Breast epithelium (tissue), 4 donors: Measurements from ENCODE around the gene MIP. TPM values are rescaled to one million over a fixed set of nuclear protein-coding genes. Genes with fewer than 3 reads are reported as not detected.

Experiments used
- DNase-seq, 2 donors: peaks; one replicate each; pipeline ENCODE4 v3.0.0-alpha.2; 2019; ENCODE audit warnings: low spot score in 2 of 2
- H3K27ac ChIP-seq, 2 donors: fragments of 200-600 bp; sonication (generic) in 1 of 2; one replicate each; pipeline ENCODE4 v1.5.1; 2016 to 2019; ENCODE audit warnings: mild to moderate bottlenecking in 1 of 2
- H3K27me3 ChIP-seq, 2 donors: fragments of 200-600 bp; sonication (generic) in 1 of 2; one replicate each; pipeline versions ENCODE4 v1.5.1 to v1.6.0; 2017 to 2019; ENCODE audit warnings: control low read depth in 1 of 2, mild to moderate bottlenecking in 1 of 2
- H3K36me3 ChIP-seq: fragments of 200-600 bp; one replicate; pipeline ENCODE4 v1.5.1; 2019
- H3K4me1 ChIP-seq, 2 donors: fragments of 200-600 bp; sonication (generic); one replicate each; pipeline ENCODE4 v1.5.1; 2016 to 2019; ENCODE audit warnings: control low read depth in 1 of 2
- H3K4me3 ChIP-seq, 3 donors: fragments of 200-600 bp; sonication (generic); 1 replicate in 2 of 3; 2 replicates in 1 of 3; pipeline ENCODE4 v1.5.1; 2016 to 2019; ENCODE audit warnings: mild to moderate bottlenecking in 3 of 3, moderate library complexity in 2 of 3
- H3K9me3 ChIP-seq, 2 donors: fragments of 200-600 bp; sonication (generic) in 1 of 2; one replicate each; pipeline ENCODE4 v1.5.1; 2016 to 2019; ENCODE audit warnings: control low read depth in 1 of 2
- CTCF ChIP-seq, 3 donors: fragments of 450-650 bp; IDR thresholded peaks; one replicate each; pipeline ENCODE4 v1.5.1; 2016 to 2017; ENCODE audit warnings: antibody characterized with exemption in 3 of 3, mild to moderate bottlenecking in 3 of 3, moderate library complexity in 3 of 3
- POLR2A ChIP-seq: fragments of 450-650 bp; IDR thresholded peaks from one replicate; pipeline ENCODE4 v1.6.1; 2016; ENCODE audit warnings: antibody characterized with exemption, mild to moderate bottlenecking, moderate library complexity
- POLR2AphosphoS5 ChIP-seq, 3 donors: sonication (generic); formaldehyde crosslinking; IDR thresholded peaks; one replicate each; pipeline ENCODE4 v1.6.1; 2017; ENCODE audit warnings: antibody characterized with exemption in 3 of 3
- intact Hi-C: fragments of 100-400 bp; cut with DNase I; formaldehyde crosslinking; loops from one replicate; pipeline ENCODE4 v1.15.1; 2023; ENCODE audit warnings: low total_unique reads
- total RNA-seq, 3 donors: library from RNA; depleted of rRNA; stranded (reverse); fragments of >200 nt; gene quantifications; one replicate each; pipeline ENCODE4 v1.1.0, GENCODE V29; 2016

The MIP gene
- total RNA-seq, 3 donors from 2014 or later, result not detected

- peak in 1 of 2 donors; percentile 51 for DNase-seq
- intact Hi-C loops, result loop anchor here (2.0 kb wide), 1 partner anchor 350 kb away; the partner anchor contains the start of gene ZC3H10
- H3K27ac ChIP-seq, result peak overlapping the region; percentile 90 to 92
- no peaks in the 10 kb centered on the region for H3K36me3 ChIP-seq
- H3K4me1 ChIP-seq, result peaks cover 0 to 6% of the 10 kb centered on the region in 2 donors
- no peaks in the 10 kb centered on the region for H3K9me3 ChIP-seq
- peak overlapping the region; percentile 78 to 84 (median 81) for H3K4me3 ChIP-seq
- no peaks in the 10 kb centered on the region for H3K27me3 ChIP-seq
- no peak for TF ChIP-seq POLR2AphosphoS5 (IDR thresholded peaks at IDR 0.05)
Observed at GRCh38 chr12:56469007-56469930, 14.8 kb upstream of the MIP start.

DNA sequence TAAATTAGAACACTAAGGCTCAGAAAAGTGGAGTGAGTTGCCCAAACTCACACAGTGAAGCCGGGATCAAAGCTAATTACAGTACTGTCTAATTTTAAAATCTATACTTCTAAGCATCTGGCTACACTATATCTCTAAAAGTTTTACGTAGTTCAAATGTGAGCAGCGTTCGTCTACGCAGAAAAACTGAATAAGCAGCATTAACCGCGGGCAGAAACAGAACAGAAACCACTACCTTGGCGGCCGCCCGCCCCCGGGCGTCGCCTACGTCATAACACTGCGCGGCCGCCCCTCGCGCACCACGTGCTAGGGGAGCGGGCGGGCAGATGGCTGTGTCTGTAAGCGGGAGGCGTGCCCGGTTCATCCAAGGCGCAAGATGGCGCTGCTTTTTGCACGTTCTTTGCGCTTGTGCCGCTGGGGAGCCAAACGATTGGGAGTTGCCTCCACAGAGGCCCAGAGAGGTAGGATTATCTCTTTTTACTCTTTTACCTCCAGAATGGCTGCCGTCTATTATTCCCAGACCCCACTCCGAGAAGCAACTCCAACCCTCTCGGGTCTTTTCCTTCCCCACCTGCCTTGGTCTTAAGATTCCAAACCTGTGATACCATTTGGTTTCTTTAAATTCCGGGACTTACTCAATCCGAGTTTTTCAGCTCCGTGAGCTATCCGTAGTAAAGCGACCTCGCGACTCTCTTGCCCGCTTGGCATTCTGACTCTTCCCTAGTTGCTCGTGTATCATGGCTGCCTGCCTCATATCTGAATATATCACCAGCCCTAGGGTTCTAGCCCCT is 14.0 kb upstream of the MIP start, which contains the start of gene SPRYD4:
TSS of gene SPRYD4 (plus strand) at position 363 of the 791 bp plus-strand sequence. CDS start at position 377, 14 bp downstream.
- DNase-seq, result peak; percentile 92 to 93
- Histone ChIP-seq H3K4me3 (peak within 1 kb of the TSS; percentile 78 to 84 (median 81)), H3K9me3 (no peaks in the 10 kb centered on the region), H3K36me3 (no peaks in the 10 kb centered on the region), H3K4me1 (peaks cover 0 to 6% of the 10 kb centered on the region in 2 donors), H3K27me3 (no peaks in the 10 kb centered on the region), H3K27ac (peak within 1 kb of the TSS; percentile 90 to 92)
- intact Hi-C loops, result loop anchor here (2.0 kb wide), 1 partner anchor 350 kb away; the partner anchor contains the start of gene ZC3H10
- peak; percentile 96 for TF ChIP-seq POLR2A
- TF ChIP-seq POLR2AphosphoS5 (IDR thresholded peaks at IDR 0.05), result peak; percentile 97 to 98 (median 98)
- TF ChIP-seq CTCF (IDR thresholded peaks at IDR 0.05), result peak in 2 of 3 donors; percentile 11 to 15

DNA sequence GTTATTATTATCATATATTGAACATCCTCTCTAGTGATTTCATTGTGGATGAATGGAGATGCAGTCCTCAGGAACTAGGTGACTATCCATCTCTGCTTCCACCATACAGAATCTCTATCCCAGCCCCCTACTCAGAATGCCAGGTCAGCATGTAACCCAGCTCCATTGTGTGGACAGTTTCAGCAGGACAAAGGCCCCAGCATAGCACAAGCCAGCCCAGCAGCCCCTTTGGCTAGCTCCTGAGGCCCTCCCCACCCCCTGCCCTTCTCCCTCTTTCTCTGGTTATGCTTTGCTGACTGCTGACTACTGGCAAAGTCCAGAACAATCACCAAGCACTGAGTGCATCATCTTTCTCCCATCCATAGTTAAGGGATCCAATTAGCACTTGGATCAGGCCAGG is 8.1 kb upstream of the MIP start:
- no peaks in the 10 kb centered on the region for H3K4me1 ChIP-seq
- intact Hi-C loops, result no loop called here
- H3K27ac ChIP-seq, result no peak overlapping the region
- DNase-seq, result no peak
- H3K27me3 ChIP-seq, result no peaks in the 10 kb centered on the region
- no peaks in the 10 kb centered on the region for H3K36me3 ChIP-seq
- TF ChIP-seq CTCF (IDR thresholded peaks at IDR 0.05), result no peak
- H3K9me3 ChIP-seq, result no peaks in the 10 kb centered on the region
- H3K4me3 ChIP-seq, result no peak overlapping the region

DNA sequence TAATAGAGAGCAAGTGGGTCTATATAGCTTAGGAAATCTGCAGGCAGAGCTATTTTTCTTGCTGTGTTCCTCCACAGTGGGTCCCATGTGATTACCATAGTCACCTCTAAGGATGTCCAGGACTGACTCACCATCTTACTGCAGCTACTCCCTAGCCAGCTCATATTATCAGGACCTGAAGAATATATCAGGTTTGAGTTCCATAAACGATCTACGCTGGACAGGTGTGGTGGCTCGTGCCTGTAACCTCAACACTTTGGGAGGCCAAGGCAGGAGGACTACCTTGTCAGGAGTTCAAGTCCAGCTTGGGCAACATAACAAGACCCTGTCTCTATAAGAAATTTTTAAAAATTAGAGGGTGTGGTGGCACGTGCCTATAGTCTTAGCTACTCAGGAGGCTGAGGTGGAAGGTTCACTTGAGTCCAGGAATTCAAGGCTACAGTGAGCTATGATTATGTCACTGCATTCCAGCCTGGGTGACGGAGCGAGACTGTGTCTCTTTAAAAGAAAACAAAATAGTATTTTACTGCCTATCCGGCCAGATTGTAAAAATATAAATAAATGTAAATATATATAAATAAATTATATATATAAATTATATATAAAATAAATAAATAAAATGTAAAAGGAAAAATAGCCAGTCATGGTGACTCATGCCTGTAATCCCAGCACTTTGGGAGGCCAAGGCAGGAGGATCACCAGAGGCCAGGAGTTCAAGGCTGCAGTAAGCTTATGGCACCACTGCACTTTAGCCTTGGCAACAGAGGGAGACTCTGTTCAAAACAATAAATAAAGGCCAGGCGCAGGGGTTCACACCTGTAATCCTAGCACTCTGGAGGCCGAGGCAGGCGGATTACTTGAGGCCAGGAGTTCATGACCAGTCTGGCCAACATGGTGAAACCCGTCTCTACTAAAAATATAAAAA is 7.0 kb upstream of the MIP start:
- no peak for DNase-seq
- intact Hi-C loops, result no loop called here
- Histone ChIP-seq H3K27me3 (no peaks in the 10 kb centered on the region), H3K27ac (no peak overlapping the region), H3K36me3 (no peaks in the 10 kb centered on the region), H3K4me3 (no peak overlapping the region), H3K9me3 (no peaks in the 10 kb centered on the region), H3K4me1 (no peaks in the 10 kb centered on the region)
- TF ChIP-seq POLR2A (no peak), POLR2AphosphoS5 (IDR thresholded peaks at IDR 0.05) (no peak), CTCF (IDR thresholded peaks at IDR 0.05) (no peak)

DNA sequence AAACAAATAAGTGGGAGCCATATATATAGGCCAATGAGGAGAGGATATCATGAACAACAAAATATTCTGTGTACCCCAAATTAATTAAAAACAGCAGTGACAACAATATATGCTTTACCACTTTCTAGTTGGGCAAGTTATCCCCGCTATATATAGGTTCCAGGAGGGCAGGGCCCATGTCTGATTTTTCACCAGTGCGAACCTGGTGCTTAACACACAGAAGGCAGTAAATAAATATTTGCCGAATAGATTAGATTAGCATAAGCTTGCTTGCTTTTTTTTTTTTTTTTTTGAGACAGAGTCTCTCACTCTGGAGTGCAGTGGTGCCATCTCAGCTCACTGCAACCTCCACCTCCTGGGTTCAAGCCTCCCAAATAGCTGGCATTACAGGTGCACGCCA is 3.4 kb upstream of the MIP start:
- TF ChIP-seq CTCF (IDR thresholded peaks at IDR 0.05) (no peak), POLR2AphosphoS5 (IDR thresholded peaks at IDR 0.05) (no peak), POLR2A (no peak)
- Histone ChIP-seq H3K27me3 (no peaks in the 10 kb centered on the region), H3K9me3 (no peaks in the 10 kb centered on the region), H3K4me3 (no peak overlapping the region), H3K36me3 (no peaks in the 10 kb centered on the region), H3K4me1 (no peaks in the 10 kb centered on the region), H3K27ac (no peak overlapping the region)
- intact Hi-C loops, result no loop called here
- DNase-seq, result no peak
